Activated gamma-delta T cell treated with anti-CD3 and anti-CD28 coated beads, Interleukin-2, amount 50 U/mL, for 16 hours (primary cell): ENCODE results near the gene RNASEH2C.
"Not testable (repeated sequence)": the region's sequence is repeated elsewhere in the genome, so short reads cannot be mapped to it uniquely, and the experiment has no call there.

Experiments used
- DNase-seq: peaks from one replicate; pipeline ENCODE4 v3.0.0-alpha.2; 2020; ENCODE audit warnings: low read depth

RNASEH2C gene

GRCh38 chr11:65716774-65717405 lies 3.7 kb downstream of the RNASEH2C start:
- no peak for DNase-seq

GRCh38 chr11:65716302-65716701 lies 4.3 kb downstream of the RNASEH2C start:
- no peak for DNase-seq

- no peak for DNase-seq
Observed at GRCh38 chr11:65714433-65714832, 6.2 kb downstream of the RNASEH2C start.

- DNase-seq, result no peak
Observed at GRCh38 chr11:65713212-65713969, 7.2 kb downstream of the RNASEH2C start.

GRCh38 chr11:65712633-65713076 lies 7.9 kb downstream of the RNASEH2C start:
- no peak for DNase-seq

GRCh38 chr11:65711785-65712632 lies 8.6 kb downstream of the RNASEH2C start, which contains the start of gene KAT5:
KAT5 (plus strand) TSS chr11:65712252; CDS start chr11:65712268, 16 bp downstream.
- DNase-seq, result peak; percentile 96

- no peak for DNase-seq
Observed at GRCh38 chr11:65710421-65710820, 10.2 kb downstream of the RNASEH2C start.

- DNase-seq, result no peak
Observed at GRCh38 chr11:65709661-65710060, 10.9 kb downstream of the RNASEH2C start.

GRCh38 chr11:65708451-65708850 lies 12.1 kb downstream of the RNASEH2C start:
- DNase-seq, result no peak

GRCh38 chr11:65707002-65707401 lies 13.6 kb downstream of the RNASEH2C start:
- DNase-seq, result not testable (repeated sequence)

- peak; percentile 61 for DNase-seq
Observed at GRCh38 chr11:65706303-65706763, 14.3 kb downstream of the RNASEH2C start.

- DNase-seq, result no peak
Observed at GRCh38 chr11:65703846-65704245, 16.8 kb downstream of the RNASEH2C start.

GRCh38 chr11:65701686-65702085 lies 18.9 kb downstream of the RNASEH2C start:
- no peak for DNase-seq

GRCh38 chr11:65700399-65700798 lies 20.2 kb downstream of the RNASEH2C start:
- no peak for DNase-seq

- DNase-seq, result no peak
Observed at GRCh38 chr11:65699306-65699705, 21.3 kb downstream of the RNASEH2C start.

GRCh38 chr11:65698205-65698604 lies 22.4 kb downstream of the RNASEH2C start:
- no peak for DNase-seq

GRCh38 chr11:65696802-65697552 lies 23.6 kb downstream of the RNASEH2C start:
- no peak for DNase-seq

- no peak for DNase-seq
Observed at GRCh38 chr11:65695459-65696241, 24.9 kb downstream of the RNASEH2C start.

GRCh38 chr11:65692367-65692766 lies 28.2 kb downstream of the RNASEH2C start:
- DNase-seq, result no peak

- not testable (repeated sequence) for DNase-seq
Observed at GRCh38 chr11:65691847-65692246, 28.8 kb downstream of the RNASEH2C start.

- no peak for DNase-seq
Observed at GRCh38 chr11:65685981-65686380, 34.6 kb downstream of the RNASEH2C start.
